Measurements from ENCODE around the gene PARL.

Gene PARL

GRCh38 chr3:183896184-183896583 lies 11.5 kb upstream of the PARL start:
- H3K4me3 ChIP-seq (replicated peaks in 1 of 2; ENCODE audit: low read depth in 2 of 2, low read length in 2 of 2), result no peak overlapping the region
- TF ChIP-seq, protein P1, sequence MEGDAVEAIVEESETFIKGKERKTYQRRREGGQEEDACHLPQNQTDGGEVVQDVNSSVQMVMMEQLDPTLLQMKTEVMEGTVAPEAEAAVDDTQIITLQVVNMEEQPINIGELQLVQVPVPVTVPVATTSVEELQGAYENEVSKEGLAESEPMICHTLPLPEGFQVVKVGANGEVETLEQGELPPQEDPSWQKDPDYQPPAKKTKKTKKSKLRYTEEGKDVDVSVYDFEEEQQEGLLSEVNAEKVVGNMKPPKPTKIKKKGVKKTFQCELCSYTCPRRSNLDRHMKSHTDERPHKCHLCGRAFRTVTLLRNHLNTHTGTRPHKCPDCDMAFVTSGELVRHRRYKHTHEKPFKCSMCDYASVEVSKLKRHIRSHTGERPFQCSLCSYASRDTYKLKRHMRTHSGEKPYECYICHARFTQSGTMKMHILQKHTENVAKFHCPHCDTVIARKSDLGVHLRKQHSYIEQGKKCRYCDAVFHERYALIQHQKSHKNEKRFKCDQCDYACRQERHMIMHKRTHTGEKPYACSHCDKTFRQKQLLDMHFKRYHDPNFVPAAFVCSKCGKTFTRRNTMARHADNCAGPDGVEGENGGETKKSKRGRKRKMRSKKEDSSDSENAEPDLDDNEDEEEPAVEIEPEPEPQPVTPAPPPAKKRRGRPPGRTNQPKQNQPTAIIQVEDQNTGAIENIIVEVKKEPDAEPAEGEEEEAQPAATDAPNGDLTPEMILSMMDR (IDR thresholded peaks at IDR 0.05; ENCODE audit: low read depth, low read length), result no peak
- no peak for DNase-seq (ENCODE audit: low read depth in 2 of 2)

DNA sequence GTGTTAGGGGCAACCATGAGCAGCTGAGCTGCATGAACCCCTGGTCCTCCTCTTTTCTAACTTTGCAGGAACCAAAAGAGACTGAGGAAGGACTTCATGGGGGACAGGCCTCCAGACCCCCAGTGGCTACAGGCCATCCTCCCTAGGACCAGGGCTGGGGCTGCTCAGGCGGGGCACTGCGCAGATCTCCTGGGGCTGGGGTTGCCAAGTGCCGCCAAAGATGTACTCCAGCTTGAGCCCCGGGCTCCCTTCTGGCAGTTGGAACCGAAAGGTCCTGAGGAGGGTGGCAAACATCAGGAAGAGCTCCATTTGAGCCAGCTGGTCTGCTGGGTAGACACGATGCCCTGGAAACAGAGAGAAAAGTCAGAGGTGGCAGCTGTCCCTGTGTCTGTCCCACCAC lies 11.1 kb upstream of the PARL start:
- no peak overlapping the region for H3K4me3 ChIP-seq (replicated peaks in 1 of 2; ENCODE audit: low read depth in 2 of 2, low read length in 2 of 2)
- TF ChIP-seq, protein P1 (IDR thresholded peaks at IDR 0.05; ENCODE audit: low read depth, low read length), result no peak
- DNase-seq (ENCODE audit: low read depth in 2 of 2), result no peak

GRCh38 chr3:183895296-183895695 lies 10.6 kb upstream of the PARL start:
- peak; percentile 72 to 74 for DNase-seq (ENCODE audit: low read depth in 2 of 2)
- TF ChIP-seq, protein P1 (IDR thresholded peaks at IDR 0.05; ENCODE audit: low read depth, low read length), result peak; percentile 82
- H3K4me3 ChIP-seq (replicated peaks in 1 of 2; ENCODE audit: low read depth in 2 of 2, low read length in 2 of 2), result no peak overlapping the region

DNA sequence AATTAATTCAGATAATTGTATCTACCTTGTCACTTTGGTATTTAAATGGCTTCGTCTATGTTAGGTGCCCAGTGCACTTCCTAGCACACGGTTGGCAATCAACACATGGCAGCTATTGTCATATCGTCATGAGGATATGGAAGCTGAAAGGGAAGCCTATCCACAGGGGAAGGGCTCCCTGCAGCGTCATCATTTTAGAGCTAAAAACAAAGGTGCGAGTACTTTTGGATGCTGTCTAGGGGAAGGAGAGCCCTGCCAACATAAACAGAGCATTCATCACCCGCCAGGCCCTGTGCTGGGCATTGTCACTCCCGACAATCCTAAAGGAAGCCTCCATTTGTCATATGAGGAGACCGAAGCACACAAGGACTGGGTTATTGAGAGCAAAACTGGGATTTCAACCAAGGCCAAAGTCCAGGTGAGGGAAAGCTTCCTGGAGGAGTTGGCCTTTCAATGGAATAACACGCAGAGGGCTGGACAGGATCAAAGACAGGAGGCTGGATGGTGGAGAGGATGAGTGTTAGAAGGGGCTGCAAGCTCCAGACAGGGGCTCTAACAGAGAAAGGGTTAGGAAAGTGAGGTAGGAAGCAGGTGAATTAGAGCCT lies 8.0 kb upstream of the PARL start:
- no peak overlapping the region for H3K4me3 ChIP-seq (replicated peaks in 1 of 2; ENCODE audit: low read depth in 2 of 2, low read length in 2 of 2)
- TF ChIP-seq, protein P1 (IDR thresholded peaks at IDR 0.05; ENCODE audit: low read depth, low read length), result no peak
- no peak for DNase-seq (ENCODE audit: low read depth in 2 of 2)

- H3K4me3 ChIP-seq (replicated peaks in 1 of 2; ENCODE audit: low read depth in 2 of 2, low read length in 2 of 2), result no peak overlapping the region
- DNase-seq (ENCODE audit: low read depth in 2 of 2), result no peak
- TF ChIP-seq, protein P1 (IDR thresholded peaks at IDR 0.05; ENCODE audit: low read depth, low read length), result no peak
Measured at GRCh38 chr3:183885766-183886165, 1.1 kb upstream of the PARL start.

- TF ChIP-seq, protein P1 (IDR thresholded peaks at IDR 0.05; ENCODE audit: low read depth, low read length), result no peak
- peak in 1 of 2 donors; percentile 8 for DNase-seq (ENCODE audit: low read depth in 2 of 2)
- peak overlapping the region; percentile 91 to 97 for H3K4me3 ChIP-seq (replicated peaks in 1 of 2; ENCODE audit: low read depth in 2 of 2, low read length in 2 of 2)
Measured at GRCh38 chr3:183884097-183884426, 618 bp downstream of the PARL start.
